GM12891 (cell line): Measurements from ENCODE around the gene PLIN3.
"Not testable (repeated sequence)": the region's sequence is repeated elsewhere in the genome, so short reads cannot be mapped to it uniquely, and the experiment has no call there.

Experiments used
- PAX5 ChIP-seq: IDR thresholded peaks from 2 replicates; pipeline ENCODE4 v1.6.1; 2011; ENCODE audit warnings: low read length, moderate library complexity, mild to moderate bottlenecking; ENCODE audit not compliant: insufficient read depth, severe bottlenecking
- POLR2A ChIP-seq: IDR thresholded peaks from 2 replicates; pipeline ENCODE4 v1.6.1; 2011; ENCODE audit warnings: low read depth, low read length, control low read depth
- POLR2AphosphoS5 ChIP-seq: IDR thresholded peaks from 2 replicates; pipeline ENCODE4 v1.6.1; 2011; ENCODE audit warnings: low read depth, low read length, control low read depth
- POU2F2 ChIP-seq: IDR thresholded peaks from 2 replicates; pipeline ENCODE4 v1.6.1; 2011; ENCODE audit warnings: low read depth, mild to moderate bottlenecking, control low read depth, low read length, moderate library complexity
- SPI1 ChIP-seq: IDR thresholded peaks from 2 replicates; pipeline ENCODE4 v1.6.1; 2011; ENCODE audit warnings: low read depth, low read length, control low read depth
- TAF1 ChIP-seq: IDR thresholded peaks from 2 replicates; pipeline ENCODE4 v1.6.1; 2011; ENCODE audit warnings: low read depth, low read length, control low read depth

DNA sequence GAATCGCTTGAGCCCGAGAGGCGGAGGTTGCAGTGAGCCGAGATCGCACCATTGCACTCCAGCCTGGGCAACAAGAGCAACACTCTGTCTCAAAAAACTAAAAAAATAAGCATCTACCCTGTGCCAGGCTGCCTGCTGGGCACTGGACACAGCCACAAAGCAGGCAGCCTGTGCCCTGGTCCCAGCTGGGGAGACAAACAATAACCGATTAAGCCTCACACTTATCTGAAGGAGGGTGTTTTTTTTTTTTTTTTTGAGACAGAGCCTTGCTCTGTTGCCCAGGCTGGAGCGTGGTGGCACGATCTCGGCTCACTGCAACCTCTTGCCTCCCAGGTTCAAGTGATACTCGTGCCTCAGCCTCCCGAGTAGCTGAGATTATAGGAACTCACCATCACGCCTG is 11.0 kb downstream of the PLIN3 start:
- not testable (repeated sequence) for TF ChIP-seq POLR2A, POLR2AphosphoS5, TAF1, SPI1, PAX5, POU2F2
